ENCODE measurements around the gene TRIM7. TPM values are rescaled to one million over a fixed set of nuclear protein-coding genes. Genes with fewer than 3 reads are reported as not detected.

Gene TRIM7
- total RNA-seq, 1 experiment from 2014 or later, result 30.2 TPM

- POLR2A ChIA-PET, result no interaction called here
- ATAC-seq, result no peak
- H4K20me1 ChIP-seq (ENCODE audit: insufficient read depth), result no peaks in the 10 kb centered on the region
- H2AFZ ChIP-seq (ENCODE audit: low read depth, low read length, poor library complexity, severe bottlenecking), result no peak overlapping the region
- RAD21 ChIA-PET (ENCODE audit: low non-redundant PET in 1 of 2, low total read pairs in 2 of 2, uncharacterized antibody in 2 of 2, unreplicated experiment in 2 of 2), result no interaction called here
- H3K9me3 ChIP-seq (ENCODE audit: control insufficient read depth in 1 of 2, insufficient read depth in 1 of 2, low read depth in 1 of 2, low read length in 2 of 2), result 0 out of 4 replicates have a peak, but pooled peaks cover 0 to 2% of the 10 kb centered on the region in 2 experiments
- no peaks in the 10 kb centered on the region for H3K36me3 ChIP-seq (ENCODE audit: control insufficient read depth in 1 of 2, insufficient read depth in 2 of 2, low read length in 2 of 2)
- H3K9me2 ChIP-seq (ENCODE audit: insufficient read depth), result no peaks in the 10 kb centered on the region
- no peak overlapping the region for H3K4me2 ChIP-seq (ENCODE audit: low read length)
- intact Hi-C loops (cut with micrococcal nuclease), result loop anchor here (10.0 kb wide), 1 partner anchor 105 kb away; the partner anchor contains the start of gene BTNL9
- no peaks in the 10 kb centered on the region for H3K4me1 ChIP-seq (ENCODE audit: control insufficient read depth in 1 of 2, insufficient read depth in 2 of 2, low read length in 2 of 2)
- no peak for DNase-seq (ENCODE audit: low read depth, low spot score)
- TF ChIP-seq YY1 (IDR thresholded peaks at IDR 0.05; ENCODE audit: extremely low read depth, insufficient replicate concordance, low read depth, low read length) (no peak), SRF (IDR thresholded peaks at IDR 0.05; ENCODE audit: low read depth) (no peak)
- no peaks in the 10 kb centered on the region for H3K27me3 ChIP-seq (ENCODE audit: insufficient read depth, low read length)
- H3K79me2 ChIP-seq (ENCODE audit: insufficient read depth, low read length), result no peaks in the 10 kb centered on the region
- CTCF ChIA-PET, result no interaction called here
- no peak overlapping the region for H3K4me3 ChIP-seq (replicated peaks in 1 of 2; ENCODE audit: low read depth in 1 of 2, low read length in 2 of 2)
- no TSS peak for BruUV-seq (replicated peaks)
- H3K9ac ChIP-seq (ENCODE audit: low read length), result no peak overlapping the region
- no peak overlapping the region for H3K27ac ChIP-seq (ENCODE audit: low read depth, low read length)
Observed at GRCh38 chr5:181149806-181150733, 54.9 kb downstream of the TRIM7 start.

- ChIA-PET RAD21 (ENCODE audit: low non-redundant PET in 1 of 2, low total read pairs in 2 of 2, uncharacterized antibody in 2 of 2, unreplicated experiment in 2 of 2) (no interaction called here), CTCF (no interaction called here), POLR2A (no interaction called here)
- Histone ChIP-seq H4K20me1 (ENCODE audit: insufficient read depth) (no peaks in the 10 kb centered on the region), H3K9ac (ENCODE audit: low read length) (no peak overlapping the region), H3K4me2 (ENCODE audit: low read length) (no peak overlapping the region), H3K4me3 (replicated peaks in 1 of 2; ENCODE audit: low read depth in 1 of 2, low read length in 2 of 2) (no peak overlapping the region), H3K27me3 (ENCODE audit: insufficient read depth, low read length) (no peaks in the 10 kb centered on the region), H3K9me2 (ENCODE audit: insufficient read depth) (no peaks in the 10 kb centered on the region), H3K79me2 (ENCODE audit: insufficient read depth, low read length) (no peaks in the 10 kb centered on the region), H2AFZ (ENCODE audit: low read depth, low read length, poor library complexity, severe bottlenecking) (no peak overlapping the region), H3K36me3 (ENCODE audit: control insufficient read depth in 1 of 2, insufficient read depth in 2 of 2, low read length in 2 of 2) (no peaks in the 10 kb centered on the region), H3K27ac (ENCODE audit: low read depth, low read length) (no peak overlapping the region), H3K9me3 (ENCODE audit: control insufficient read depth in 1 of 2, insufficient read depth in 1 of 2, low read depth in 1 of 2, low read length in 2 of 2) (0 out of 4 replicates have a peak, but pooled peaks cover 0 to 3% of the 10 kb centered on the region in 2 experiments), H3K4me1 (ENCODE audit: control insufficient read depth in 1 of 2, insufficient read depth in 2 of 2, low read length in 2 of 2) (no peaks in the 10 kb centered on the region)
- intact Hi-C loops (cut with micrococcal nuclease), result no loop called here
- no peak for TF ChIP-seq FOSL1 (IDR thresholded peaks at IDR 0.05; ENCODE audit: low read depth)
- TF ChIP-seq ZNF274 (IDR thresholded peaks at IDR 0.05; ENCODE audit: low read depth, low read length), result no peak
- no peak for TF ChIP-seq ELF1 (IDR thresholded peaks at IDR 0.05; ENCODE audit: borderline replicate concordance, low read depth)
- TF ChIP-seq EGR1 (IDR thresholded peaks at IDR 0.05; ENCODE audit: low read depth), result no peak
- no peak for TF ChIP-seq CEBPB (IDR thresholded peaks at IDR 0.05; ENCODE audit: low read depth)
- no peak for TF ChIP-seq ATF3 (IDR thresholded peaks at IDR 0.05)
- TF ChIP-seq EZH2phosphoT487 (IDR thresholded peaks at IDR 0.05; ENCODE audit: borderline replicate concordance), result no peak
- no peak for TF ChIP-seq YY1 (IDR thresholded peaks at IDR 0.05; ENCODE audit: extremely low read depth, insufficient replicate concordance, low read depth, low read length)
- no peak for TF ChIP-seq EZH2 (IDR thresholded peaks at IDR 0.05)
- TF ChIP-seq POLR2A (IDR thresholded peaks at IDR 0.05; ENCODE audit: borderline replicate concordance, extremely low read depth, insufficient read depth, insufficient read length), result no peak
- no peak for TF ChIP-seq CTCF (IDR thresholded peaks at IDR 0.05 in 2 of 3, conservative IDR thresholded peaks at IDR 0.05 in 1 of 3; ENCODE audit: borderline replicate concordance in 1 of 3, insufficient read depth in 1 of 3, low read depth in 2 of 3, low read length in 2 of 3)
- no peak for TF ChIP-seq MAX (IDR thresholded peaks at IDR 0.05)
- TF ChIP-seq JUND (IDR thresholded peaks at IDR 0.05), result no peak
- no peak for TF ChIP-seq SIN3A (IDR thresholded peaks at IDR 0.05; ENCODE audit: low read depth)
- no peak for DNase-seq (ENCODE audit: low read depth, low spot score)
- no TSS peak for BruUV-seq (replicated peaks)
- no peak for ATAC-seq
Observed at GRCh38 chr5:181149355-181149754, 55.6 kb downstream of the TRIM7 start.

All from HCT116 (cell line).